Kidney (tissue), 14 donors: ENCODE measurements around the gene LEMD2. TPM values are rescaled to one million over a fixed set of nuclear protein-coding genes. Genes with fewer than 3 reads are reported as not detected.

Experiments
- DNase-seq, 5 donors: peaks; one replicate each; pipeline ENCODE4 v3.0.0-alpha.2; 2013 to 2020
- FAIRE-seq: peaks from 2 replicates; lab custom pipeline; 2012; peaks lifted over from hg19 to GRCh38; lab: Jason Lieb, UNC
- H3K27ac ChIP-seq, 2 donors: one replicate each; pipeline ENCODE4 v1.7.0; 2013; ENCODE audit warnings: low read depth in 2 of 2, low read length in 2 of 2, inconsistent platforms in 1 of 2
- H3K27me3 ChIP-seq: one replicate; pipeline ENCODE4 v1.7.1; 2013; ENCODE audit warnings: low read length, inconsistent platforms; ENCODE audit not compliant: control insufficient read depth, insufficient read depth
- H3K36me3 ChIP-seq, 3 donors: one replicate each; pipeline versions ENCODE4 v1.7.0 to v1.7.1; 2013; ENCODE audit warnings: low read length in 3 of 3, control low read depth in 1 of 3, inconsistent platforms in 1 of 3; ENCODE audit not compliant: insufficient read depth in 3 of 3, control insufficient read depth in 2 of 3
- H3K4me1 ChIP-seq, 3 donors: one replicate each; pipeline versions ENCODE4 v1.7.0 to v1.7.1; 2013; ENCODE audit warnings: low read length in 3 of 3, inconsistent platforms in 1 of 3, low read depth in 1 of 3; ENCODE audit not compliant: control insufficient read depth in 2 of 3, insufficient read depth in 2 of 3
- H3K4me3 ChIP-seq, 3 donors: one replicate each; pipeline versions ENCODE4 v1.7.0 to v1.8.1; 2013; ENCODE audit warnings: low read length in 3 of 3, control low read depth in 1 of 3, inconsistent platforms in 1 of 3
- H3K9ac ChIP-seq, 3 donors: one replicate each; pipeline versions ENCODE4 v1.7.0 to v1.7.1; 2013; ENCODE audit warnings: low read length in 3 of 3, control low read depth in 1 of 3, inconsistent platforms in 1 of 3
- H3K9me3 ChIP-seq, 3 donors: one replicate each; pipeline versions ENCODE4 v1.7.0 to v1.7.1; 2013; ENCODE audit warnings: low read length in 3 of 3, control low read depth in 1 of 3, inconsistent platforms in 1 of 3; ENCODE audit not compliant: control insufficient read depth in 2 of 3, insufficient read depth in 1 of 3
- CTCF ChIP-seq: IDR thresholded peaks from 3 replicates; pipeline ENCODE4 v1.5.1; 2012; ENCODE audit warnings: mild to moderate bottlenecking, moderate library complexity, borderline replicate concordance; ENCODE audit not compliant: insufficient read depth; ENCODE audit errors: extremely low read depth
- intact Hi-C: fragments of 100-400 bp; cut with DNase I; formaldehyde crosslinking; loops from one replicate; pipeline ENCODE4 v1.11.1; 2022
- polyA plus RNA-seq: library from polyadenylated mRNA; stranded (reverse); fragments of 350-450 nt; fragmentation: Illumina TruSeq; extraction: RNeasy Lipid Tissue Mini Kit (QIAGEN cat#74804); gene quantifications from one replicate; pipeline ENCODE4 v1.2.3, GENCODE V29; 2014; ENCODE audit warnings: low read depth, low replicate concordance; ENCODE audit not compliant: insufficient read depth
- total RNA-seq: library from RNA; stranded (reverse); fragmentation: NEBNext Ultra II Directional; extraction: Animal tissue kit (Norgen Biotek cat#: 25700); gene quantifications from one replicate; pipeline ENCODE4 v1.2.1, GENCODE V29; 2021
- donor health status: control.
- donor health status: control.
- donor health status: control.
- donor health status: control.
- donor health status: control.
- donor health status: DM: yes; HTN: yes; CAD: no.
- donor health status: Normal renal cell carcinoma (clear cell type).

The LEMD2 gene
- total and polyA plus RNA-seq, 2 donors from 2014 or later: 36.4 to 57.1 TPM

- no peak for DNase-seq
- H3K27ac ChIP-seq: no peak overlapping the region
- no peak for TF ChIP-seq CTCF
- intact Hi-C loops: no loop called here
- no peaks in the 10 kb centered on the region for H3K9me3 ChIP-seq
- no peaks in the 10 kb centered on the region for H3K4me1 ChIP-seq
- H3K36me3 ChIP-seq: peaks cover 21 to 85% (median 61%) of the 10 kb centered on the region in 3 donors
- no peak overlapping the region for H3K9ac ChIP-seq
- H3K4me3 ChIP-seq: no peak overlapping the region
- no peaks in the 10 kb centered on the region for H3K27me3 ChIP-seq
- no peak for FAIRE-seq
Measured at GRCh38 chr6:33779895-33780294, 9.0 kb downstream of the LEMD2 start.

GRCh38 chr6:33779290-33779689 lies 9.6 kb downstream of the LEMD2 start:
- TF ChIP-seq CTCF: no peak
- H3K27me3 ChIP-seq: no peaks in the 10 kb centered on the region
- no peaks in the 10 kb centered on the region for H3K4me1 ChIP-seq
- H3K36me3 ChIP-seq: peaks cover 25 to 88% (median 63%) of the 10 kb centered on the region in 3 donors
- DNase-seq: no peak
- FAIRE-seq: no peak
- H3K9ac ChIP-seq: no peak overlapping the region
- no peak overlapping the region for H3K27ac ChIP-seq
- intact Hi-C loops: no loop called here
- no peak overlapping the region for H3K4me3 ChIP-seq
- H3K9me3 ChIP-seq: no peaks in the 10 kb centered on the region

GRCh38 chr6:33778444-33779121 lies 10.3 kb downstream of the LEMD2 start:
- DNase-seq (no peak), FAIRE-seq (no peak)
- H3K27me3 ChIP-seq: no peaks in the 10 kb centered on the region
- H3K4me3 ChIP-seq: no peak overlapping the region
- H3K9me3 ChIP-seq: no peaks in the 10 kb centered on the region
- no peak for TF ChIP-seq CTCF
- H3K4me1 ChIP-seq: no peaks in the 10 kb centered on the region
- peaks cover 24 to 85% (median 65%) of the 10 kb centered on the region in 3 donors for H3K36me3 ChIP-seq
- no peak overlapping the region for H3K27ac ChIP-seq
- H3K9ac ChIP-seq: no peak overlapping the region
- intact Hi-C loops: no loop called here
